H9 (cell line): ENCODE results near the gene MIER2. TPM values are rescaled to one million over a fixed set of nuclear protein-coding genes. Genes with fewer than 3 reads are reported as not detected.

Source experiments
- DNase-seq: peaks from one replicate; pipeline ENCODE4 v3.0.0-alpha.2; 2017
- H2AFZ ChIP-seq: one replicate; pipeline ENCODE4 v1.6.1; 2013; ENCODE audit warnings: mild to moderate bottlenecking, low read length, control low read depth, moderate library complexity
- H2AK5ac ChIP-seq: 2 replicates; pipeline ENCODE4 v1.6.1; 2013; ENCODE audit warnings: low read length, control low read depth, mixed read lengths; ENCODE audit not compliant: insufficient read length
- H2BK120ac ChIP-seq: one replicate; pipeline ENCODE4 v1.6.1; 2013; ENCODE audit warnings: low read depth, mild to moderate bottlenecking, low read length, control low read depth, inconsistent platforms; ENCODE audit not compliant: poor library complexity, severe bottlenecking
- H2BK12ac ChIP-seq: 2 replicates; pipeline ENCODE4 v1.6.1; 2013; ENCODE audit warnings: low read length, control low read depth, mixed read lengths, low read depth; ENCODE audit not compliant: insufficient read length
- H2BK15ac ChIP-seq: 2 replicates; pipeline ENCODE4 v1.6.1; 2013; ENCODE audit warnings: low read depth, low read length, control low read depth
- H2BK20ac ChIP-seq: one replicate; pipeline ENCODE4 v1.6.1; 2013; ENCODE audit warnings: low read depth, mild to moderate bottlenecking, low read length, control low read depth, inconsistent platforms; ENCODE audit not compliant: poor library complexity, severe bottlenecking
- H2BK5ac ChIP-seq: 2 replicates; pipeline ENCODE4 v1.6.1; 2013; ENCODE audit warnings: low read length, control low read depth, mixed read lengths; ENCODE audit not compliant: insufficient read length
- H3K14ac ChIP-seq: 2 replicates; pipeline ENCODE4 v1.6.1; 2013; ENCODE audit warnings: low read length, control low read depth; ENCODE audit not compliant: insufficient read depth
- H3K18ac ChIP-seq: 2 replicates; pipeline ENCODE4 v1.6.1; 2013; ENCODE audit warnings: low read depth, mild to moderate bottlenecking, mixed read lengths, low read length, control low read depth; ENCODE audit not compliant: insufficient read length
- H3K23ac ChIP-seq: 2 replicates; pipeline ENCODE4 v1.6.1; 2013; ENCODE audit warnings: low read length, control low read depth, mixed read lengths, low read depth; ENCODE audit not compliant: insufficient read length
- H3K23me2 ChIP-seq: 2 replicates; pipeline ENCODE4 v1.6.1; 2013; ENCODE audit warnings: low read depth, mild to moderate bottlenecking, mixed read lengths, low read length, control low read depth; ENCODE audit not compliant: insufficient read length, poor library complexity, severe bottlenecking
- H3K27ac ChIP-seq: 2 replicates; pipeline ENCODE4 v1.5.1; 2013; ENCODE audit warnings: low read length, control low read depth, mixed read lengths, low read depth; ENCODE audit not compliant: insufficient read length
- H3K27me3 ChIP-seq: 2 replicates; pipeline ENCODE4 v1.6.1; 2013; ENCODE audit warnings: low read length, control low read depth, inconsistent platforms; ENCODE audit not compliant: insufficient read depth
- H3K4ac ChIP-seq: 2 replicates; pipeline ENCODE4 v1.6.1; 2013; ENCODE audit warnings: low read depth, mild to moderate bottlenecking, control low read depth, inconsistent platforms, low read length, moderate library complexity
- H3K4me1 ChIP-seq: 2 replicates; pipeline ENCODE4 v1.6.1; 2013; ENCODE audit warnings: low read length, control low read depth, inconsistent platforms; ENCODE audit not compliant: insufficient read depth
- H3K4me2 ChIP-seq: 2 replicates; pipeline ENCODE4 v1.6.1; 2013; ENCODE audit warnings: low read length, control low read depth, mixed read lengths; ENCODE audit not compliant: insufficient read length, insufficient read depth
- H3K56ac ChIP-seq: 2 replicates; pipeline ENCODE4 v1.6.1; 2013; ENCODE audit warnings: low read depth, mild to moderate bottlenecking, mixed read lengths, low read length, control low read depth; ENCODE audit not compliant: insufficient read length
- H3K79me1 ChIP-seq: 2 replicates; pipeline ENCODE4 v1.6.1; 2013; ENCODE audit warnings: low read depth, mild to moderate bottlenecking, moderate library complexity, low read length, control low read depth, inconsistent platforms; ENCODE audit not compliant: insufficient read depth, poor library complexity, severe bottlenecking
- H3K79me2 ChIP-seq: 2 replicates; pipeline ENCODE4 v1.6.1; 2013; ENCODE audit warnings: low read length, control low read depth, inconsistent platforms; ENCODE audit not compliant: insufficient read depth
- H3K9ac ChIP-seq: 2 replicates; pipeline ENCODE4 v1.6.1; 2013; ENCODE audit warnings: low read length, control low read depth, mixed read lengths; ENCODE audit not compliant: insufficient read length; ENCODE audit errors: extremely low read depth
- H3K9me3 ChIP-seq: one replicate; pipeline ENCODE4 v1.6.1; 2013; ENCODE audit warnings: low read depth, low read length, inconsistent platforms; ENCODE audit not compliant: control insufficient read depth
- H3T11ph ChIP-seq: one replicate; pipeline ENCODE4 v1.6.1; 2013; ENCODE audit warnings: mild to moderate bottlenecking, low read length, control low read depth, inconsistent platforms
- H4K20me1 ChIP-seq: one replicate; pipeline ENCODE4 v1.6.1; 2013; ENCODE audit not compliant: control insufficient read depth, insufficient read length, insufficient read depth
- H4K5ac ChIP-seq: 2 replicates; pipeline ENCODE4 v1.6.1; 2013; ENCODE audit warnings: low read depth, mild to moderate bottlenecking, mixed read lengths, low read length, control low read depth; ENCODE audit not compliant: insufficient read length
- H4K8ac ChIP-seq: replicated peaks from 2 replicates; pipeline ENCODE4 v1.6.1; 2013; ENCODE audit warnings: low read length, control low read depth, mixed read lengths, low read depth; ENCODE audit not compliant: insufficient read length
- H4K91ac ChIP-seq: 2 replicates; pipeline ENCODE4 v1.6.1; 2013; ENCODE audit warnings: low read depth, mild to moderate bottlenecking, moderate library complexity, mixed read lengths, low read length, control low read depth; ENCODE audit not compliant: insufficient read length
- H3K27ac Mint-ChIP-seq, 3 experiments: 2 replicates in 2 of 3; 3 replicates in 1 of 3; pipeline ENCODE4 v1.8.0; 2020 to 2021; ENCODE audit warnings: mixed read lengths in 3 of 3, mild to moderate bottlenecking in 1 of 3, moderate library complexity in 1 of 3
- H3K27me3 Mint-ChIP-seq: 2 replicates; pipeline ENCODE4 v1.8.0; 2021; ENCODE audit warnings: low read depth, mild to moderate bottlenecking, moderate library complexity, mixed read lengths
- H3K36me3 Mint-ChIP-seq, 3 experiments: 2 replicates in 2 of 3; 3 replicates in 1 of 3; pipeline ENCODE4 v1.8.0; 2020 to 2021; ENCODE audit warnings: low read depth in 3 of 3, mixed read lengths in 3 of 3; ENCODE audit not compliant: insufficient read depth in 1 of 3
- H3K4me1 Mint-ChIP-seq, 2 experiments: 2 replicates each; pipeline ENCODE4 v1.8.0; 2020; ENCODE audit warnings: mixed read lengths in 2 of 2
- H3K4me3 Mint-ChIP-seq, 2 experiments: 2 replicates in 1 of 2; 3 replicates in 1 of 2; pipeline ENCODE4 v1.8.0; 2020 to 2021; ENCODE audit warnings: mild to moderate bottlenecking in 2 of 2, mixed read lengths in 2 of 2, moderate library complexity in 1 of 2
- H3K9me3 Mint-ChIP-seq, 2 experiments: 2 replicates in 1 of 2; 3 replicates in 1 of 2; pipeline ENCODE4 v1.8.0; 2020; ENCODE audit warnings: mild to moderate bottlenecking in 2 of 2, mixed read lengths in 2 of 2, moderate library complexity in 1 of 2
- CTCF ChIP-seq: fragments of 200-600 bp; sonication (generic); conservative IDR thresholded peaks from 3 replicates; pipeline ENCODE4 v1.8.0; 2021; ENCODE audit warnings: antibody characterized with exemption, mild to moderate bottlenecking
- WGBS: extraction: QIAGEN DNeasy Blood & Tissue Kit; methylation state at CpG from one replicate; pipeline ENCODE4 v1.1.7; 2013; ENCODE audit warnings: missing lambda C conversion rate, low lambda C conversion rate, mixed read lengths; ENCODE audit not compliant: insufficient read length; ENCODE audit errors: extremely low coverage; 5-methylcytosine and 5-hydroxymethylcytosine counted together
- total RNA-seq: library from RNA; stranded (reverse); gene quantifications from 2 replicates; pipeline ENCODE4 v1.2.1, GENCODE V29; 2021

MIER2 gene
- total RNA-seq, 1 experiment from 2014 or later, result 60.5 TPM

- Mint-ChIP-seq H3K36me3 (peaks cover 0 to 9% (median 5%) of the 10 kb centered on the region in 3 experiments; a peak in 3 of 7 replicates), H3K27me3 (peaks cover 36% of the 10 kb centered on the region), H3K9me3 (peaks cover 17 to 18% of the 10 kb centered on the region in 2 experiments), H3K4me3 (no peak overlapping the region), H3K4me1 (peaks cover 49 to 51% of the 10 kb centered on the region in 2 experiments), H3K27ac (peak overlapping the region in 1 of 3 experiments; percentile 55; a peak in 1 of 7 replicates)
- Histone ChIP-seq H3K9ac (no peak overlapping the region), H3K4ac (no peak overlapping the region), H2BK5ac (no peak overlapping the region), H2BK20ac (no peak overlapping the region), H3K27me3 (no peaks in the 10 kb centered on the region), H3K79me1 (no peaks in the 10 kb centered on the region), H2BK120ac (no peak overlapping the region), H2BK15ac (no peak overlapping the region), H4K20me1 (no peaks in the 10 kb centered on the region), H4K5ac (no peak overlapping the region), H3K56ac (no peak overlapping the region), H3T11ph (no peak overlapping the region), H3K18ac (no peak overlapping the region), H3K79me2 (no peaks in the 10 kb centered on the region), H3K27ac (no peak overlapping the region), H4K8ac (no peak overlapping the region), H3K4me2 (no peak overlapping the region), H3K4me1 (no peaks in the 10 kb centered on the region), H2AFZ (no peak overlapping the region), H3K23ac (no peak overlapping the region), H3K14ac (no peak overlapping the region), H3K23me2 (no peaks in the 10 kb centered on the region), H4K91ac (no peak overlapping the region), H2AK5ac (no peak overlapping the region), H3K9me3 (peaks cover 5% of the 10 kb centered on the region), H2BK12ac (no peak overlapping the region)
- no peak for DNase-seq
- TF ChIP-seq CTCF, result no peak
- no CpG with 5 or more reads among the region's 21 CpGs for WGBS
Observed at GRCh38 chr19:389255-389934, 44.8 kb upstream of the MIER2 start.
